GM19395 (cell line): ENCODE results near the gene JPH2.

Source experiments
- ATAC-seq: cut with Tn5 transposase; IDR thresholded peaks from one replicate; pipeline ENCODE4 v1.9.1; 2021; ENCODE audit warnings: mild to moderate bottlenecking, moderate library complexity; ENCODE audit not compliant: unreplicated experiment

Gene JPH2

DNA sequence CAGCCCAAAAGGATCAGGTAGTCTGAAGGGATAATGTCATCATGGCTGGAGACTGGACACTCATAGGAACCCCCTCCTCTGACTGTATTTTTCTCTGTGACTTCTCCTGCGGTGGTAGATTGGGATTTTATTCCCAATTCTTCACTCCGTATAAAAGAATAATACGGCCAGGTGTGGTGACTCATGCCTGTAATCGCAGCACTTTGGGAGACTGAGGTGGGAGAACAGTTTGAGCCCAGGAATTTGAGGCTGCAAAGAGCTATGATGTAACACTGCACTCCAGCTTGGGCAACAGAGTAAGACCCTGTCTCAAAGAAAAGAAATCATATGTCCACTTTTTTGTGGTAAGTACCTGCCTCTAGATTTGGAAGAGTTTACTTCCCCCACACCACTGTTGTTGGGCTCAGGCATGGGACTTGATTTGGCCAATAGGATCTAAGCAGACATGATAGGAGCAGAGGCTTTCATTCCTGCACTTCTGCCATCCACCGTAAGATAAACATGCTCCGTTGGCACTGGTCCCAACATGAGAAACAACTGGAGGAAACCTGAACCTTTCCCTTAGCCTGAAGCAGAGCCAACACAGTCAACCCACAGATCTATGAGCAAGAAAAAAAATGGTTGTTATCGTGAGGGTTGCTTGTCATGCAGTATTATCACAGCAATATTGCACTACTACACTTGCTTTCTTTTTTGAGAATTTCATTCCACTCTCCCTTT, 82.0 kb downstream of the JPH2 start:
- ATAC-seq, result no peak

DNA sequence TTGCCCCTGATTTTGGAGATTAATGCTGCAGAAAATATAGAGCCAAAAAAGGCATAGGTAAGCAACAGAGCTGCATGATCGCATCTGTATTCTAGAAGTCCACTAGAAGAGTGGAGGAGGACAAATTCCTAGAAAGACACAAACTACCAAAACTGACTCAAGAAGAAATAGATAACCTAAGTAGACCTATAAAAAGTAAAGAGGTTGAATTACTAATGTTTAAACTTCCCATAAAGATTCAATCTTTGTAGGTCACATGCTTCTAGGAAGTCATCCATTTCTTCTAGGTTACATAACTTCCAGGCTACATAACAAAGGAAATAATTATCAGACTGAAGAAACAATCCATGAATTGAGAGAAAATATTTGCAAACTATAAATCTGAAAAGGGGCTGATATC, 84.4 kb downstream of the JPH2 start:
- no peak for ATAC-seq

DNA sequence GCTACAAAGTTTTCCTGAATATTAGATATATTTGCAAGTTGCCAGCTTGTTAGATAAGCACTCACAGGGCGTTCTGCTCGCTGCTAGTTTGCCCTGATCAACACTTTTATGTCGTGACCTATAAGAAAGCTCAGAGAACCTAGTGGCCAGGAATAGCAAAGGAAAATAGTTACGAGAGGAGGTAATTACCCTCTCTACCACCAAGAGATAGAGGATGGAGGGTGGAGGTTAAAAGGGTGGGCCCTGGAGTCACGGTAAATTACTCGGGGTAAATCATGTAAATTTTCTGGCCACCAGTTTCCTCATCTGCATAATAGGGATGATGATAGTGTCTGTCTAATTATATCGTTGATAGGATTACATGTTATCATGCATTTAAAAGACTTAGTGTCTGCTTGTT, 87.2 kb downstream of the JPH2 start:
- no peak for ATAC-seq

- no peak for ATAC-seq
Measured at GRCh38 chr20:44098657-44099056, 88.3 kb downstream of the JPH2 start.

- no peak for ATAC-seq
Measured at GRCh38 chr20:44098256-44098630, 88.7 kb downstream of the JPH2 start.

GRCh38 chr20:44097521-44098255, 89.3 kb downstream of the JPH2 start:
- no peak for ATAC-seq

DNA sequence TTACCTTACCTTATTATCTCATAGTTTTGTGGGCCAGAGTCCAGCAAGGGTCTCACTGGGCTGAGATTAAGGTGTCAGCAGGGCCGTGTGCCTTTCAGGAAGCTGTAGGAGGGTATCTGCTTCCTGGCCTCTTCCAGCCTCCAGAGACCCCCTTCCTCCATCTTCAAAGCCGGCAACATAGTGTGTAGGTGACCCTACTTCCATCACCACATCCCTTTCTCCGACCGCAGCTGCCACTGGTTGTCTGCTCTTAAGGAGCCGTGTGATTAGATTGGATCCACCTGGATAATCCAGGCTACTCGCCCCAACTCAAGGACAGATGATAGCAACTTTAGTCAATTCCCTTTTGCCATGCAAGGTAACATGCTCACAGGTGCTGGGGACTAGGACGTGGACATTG, 91.2 kb downstream of the JPH2 start:
- ATAC-seq, result no peak

DNA sequence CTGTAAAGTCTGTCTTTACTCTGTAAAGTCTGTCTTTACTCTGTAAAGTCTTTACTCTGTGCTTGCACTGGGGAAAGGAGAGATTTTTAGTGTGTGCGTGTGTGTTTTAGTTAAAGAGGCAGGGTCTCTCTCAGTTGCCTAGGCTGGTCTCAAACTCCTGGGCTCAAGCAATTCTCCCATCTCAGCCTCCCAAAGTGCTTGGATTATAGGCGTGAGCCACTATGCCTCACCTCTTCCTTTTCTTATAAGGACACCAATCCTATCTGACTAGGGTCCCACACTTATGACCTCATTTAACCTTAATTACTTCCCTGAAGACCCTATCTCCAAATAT, 93.8 kb downstream of the JPH2 start:
- no peak for ATAC-seq

GRCh38 chr20:44092551-44093248, 94.3 kb downstream of the JPH2 start:
- ATAC-seq, result no peak

GRCh38 chr20:44091026-44091425, 96.0 kb downstream of the JPH2 start:
- ATAC-seq, result no peak

DNA sequence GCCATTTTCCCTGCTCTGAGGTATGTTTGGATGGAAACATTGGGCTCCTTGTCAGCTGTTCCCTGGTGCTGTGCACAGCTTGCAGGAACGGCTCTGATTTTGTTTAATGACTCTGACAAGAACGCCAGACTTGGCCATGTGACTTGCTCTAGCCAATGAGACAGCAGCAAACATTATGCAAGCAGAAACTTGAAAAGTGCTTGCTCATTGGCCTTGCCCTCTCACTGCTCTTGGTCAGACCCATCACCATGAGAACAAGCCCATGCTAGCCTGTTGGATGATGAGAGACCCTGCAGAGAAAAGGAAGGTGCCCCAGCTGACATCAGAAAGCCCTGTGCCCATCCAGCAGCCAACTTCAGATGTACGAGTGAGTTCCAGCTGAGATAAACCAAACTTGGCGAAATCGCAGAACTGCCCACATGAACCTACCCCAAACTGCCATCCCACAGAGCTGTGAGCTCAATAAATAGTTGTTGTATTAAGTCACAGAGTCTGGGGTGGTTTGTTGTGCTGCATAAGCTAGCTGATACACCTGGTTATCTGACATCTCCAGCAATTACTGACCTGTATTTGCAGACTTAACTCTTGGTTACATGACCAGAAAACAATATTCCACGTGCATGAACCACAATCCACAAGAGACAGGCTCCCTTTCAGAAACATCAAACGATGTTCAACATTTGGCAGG, 96.9 kb downstream of the JPH2 start:
- peak; percentile 60 for ATAC-seq

DNA sequence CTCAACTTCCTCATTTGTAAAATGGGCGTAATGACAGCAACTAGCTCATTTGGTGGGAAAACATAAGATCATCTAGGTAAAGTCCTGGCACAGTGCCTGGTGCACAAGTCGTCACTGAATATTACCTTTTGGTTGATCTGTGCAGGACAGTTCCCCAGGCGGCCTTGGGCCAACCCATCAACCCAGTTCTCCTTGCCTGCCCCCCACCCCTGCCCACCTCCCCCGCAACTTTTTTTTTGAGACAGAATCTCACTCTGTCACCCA, 99.2 kb downstream of the JPH2 start:
- ATAC-seq, result no peak

DNA sequence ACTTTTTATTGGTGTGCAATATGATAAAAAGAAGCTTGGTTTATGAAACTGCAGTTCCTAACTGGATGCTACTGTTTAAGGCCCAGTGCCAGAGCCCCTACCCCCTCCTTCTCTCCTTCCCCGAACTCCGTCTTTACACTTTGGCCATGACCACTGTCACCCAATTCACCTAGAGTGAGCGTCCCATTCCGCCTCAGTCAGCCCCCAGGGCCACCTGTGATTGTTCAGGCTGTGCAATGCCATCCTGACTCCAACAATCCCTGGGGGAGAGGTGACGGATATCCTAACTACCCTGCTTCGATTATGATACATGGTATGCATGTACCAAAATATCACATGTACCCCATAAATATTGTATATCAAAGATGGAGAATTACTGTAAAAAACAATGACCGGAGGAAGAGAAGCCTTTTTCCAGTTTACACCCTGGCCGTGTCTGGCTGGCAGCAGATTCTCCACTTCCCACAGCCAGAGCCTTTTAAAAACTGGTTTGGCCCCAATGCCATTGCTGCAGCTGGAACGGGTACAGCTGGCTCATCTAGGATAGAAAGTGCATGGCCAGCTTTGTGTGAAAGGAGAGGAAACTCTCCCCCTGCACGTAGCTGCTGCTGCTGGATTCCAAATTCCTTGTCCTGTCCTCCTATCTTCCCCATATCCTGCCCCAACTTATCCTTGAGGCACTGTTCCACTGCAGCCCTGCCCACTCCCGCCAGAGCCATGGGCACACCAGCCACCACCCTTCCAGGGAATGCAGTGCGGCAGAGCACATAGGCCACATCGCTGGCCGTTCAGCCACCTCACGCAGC, 99.7 kb downstream of the JPH2 start:
- ATAC-seq, result no peak

DNA sequence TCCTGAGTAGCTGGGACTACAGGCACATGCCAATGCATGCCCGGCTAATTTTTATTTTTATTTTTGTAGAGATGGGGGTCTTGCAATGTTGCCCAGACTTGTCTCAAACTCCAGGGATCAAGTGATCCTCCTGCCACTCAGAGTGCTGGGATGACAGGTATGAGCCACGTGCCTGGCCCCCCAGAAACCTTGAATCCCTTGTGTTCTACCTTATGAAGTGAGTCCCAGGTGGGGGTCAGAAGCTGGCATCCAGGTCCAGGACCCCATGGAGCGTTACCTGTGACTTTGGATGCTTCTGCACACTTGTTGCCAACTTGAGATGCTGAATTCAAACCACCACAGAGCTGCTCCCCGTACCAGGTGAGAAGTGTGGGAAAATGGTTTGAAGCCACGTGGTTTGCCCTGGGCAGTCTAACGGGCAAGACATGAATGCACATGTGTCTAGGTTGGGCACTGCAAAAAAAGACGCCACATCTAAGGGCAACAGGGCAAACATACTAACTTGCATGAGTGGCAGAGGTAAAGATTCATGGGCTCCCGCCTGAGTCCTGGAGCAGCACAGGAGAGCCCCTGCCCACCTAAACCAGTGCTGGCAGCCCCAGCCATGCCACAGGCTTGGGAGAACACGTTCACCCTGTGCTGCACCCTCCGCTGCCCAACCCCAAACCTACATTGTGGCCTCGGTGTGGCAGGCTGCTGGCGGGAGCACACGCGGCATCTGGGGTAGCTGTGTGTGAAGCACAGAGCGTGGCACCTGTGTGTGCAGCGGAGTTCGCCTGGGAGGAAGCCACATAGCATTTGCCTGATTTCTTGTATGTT, 101.2 kb downstream of the JPH2 start:
- ATAC-seq, result no peak

GRCh38 chr20:44084891-44085290, 102.1 kb downstream of the JPH2 start:
- no peak for ATAC-seq

GRCh38 chr20:44084439-44084838, 102.5 kb downstream of the JPH2 start:
- no peak for ATAC-seq

- no peak for ATAC-seq
Measured at GRCh38 chr20:44083220-44083933, 103.6 kb downstream of the JPH2 start.

- no peak for ATAC-seq
Measured at GRCh38 chr20:44081888-44082287, 105.1 kb downstream of the JPH2 start.

DNA sequence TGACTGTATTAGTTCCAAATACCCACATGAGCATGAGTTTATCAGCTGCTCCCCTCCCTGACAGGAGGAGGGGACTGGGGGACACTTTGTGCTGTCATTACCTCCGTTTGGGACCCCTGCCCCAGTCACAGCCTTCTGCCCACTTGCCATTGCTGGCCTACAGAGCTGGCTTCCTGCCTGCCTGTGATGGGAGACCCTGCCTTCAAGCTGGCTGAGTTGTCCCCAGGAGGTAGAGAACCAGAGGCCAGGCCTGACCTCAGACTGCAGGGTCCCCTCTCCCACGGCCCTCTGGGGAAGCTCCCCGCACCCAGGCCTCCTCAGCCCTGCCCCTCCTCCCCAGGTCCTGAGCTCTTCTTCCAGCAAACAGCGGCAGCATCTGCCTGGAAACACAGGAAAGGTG, 105.5 kb downstream of the JPH2 start:
- no peak for ATAC-seq
